Testis (tissue), 2 donors: ENCODE data around the gene CCDC188.

ENCODE experiments used
- POLR2A ChIP-seq: fragments of 450-650 bp; IDR thresholded peaks from one replicate; pipeline ENCODE4 v1.6.1; 2017; ENCODE audit warnings: antibody characterized with exemption, mild to moderate bottlenecking, moderate library complexity
- TF ChIP-seq, protein P1 (sequence below), 3 experiments: fragments of 450-650 bp in 2 of 3; fragments of 200-600 bp in 1 of 3; sonication (generic) in 1 of 3; IDR thresholded peaks; one replicate each; pipeline ENCODE4 v1.5.1; 2016 to 2019; ENCODE audit warnings: antibody characterized with exemption in 3 of 3, mild to moderate bottlenecking in 2 of 3, moderate library complexity in 1 of 3

GRCh38 chr22:20179455-20180244, 28.8 kb upstream of the CCDC188 start:
- TF ChIP-seq, protein P1, sequence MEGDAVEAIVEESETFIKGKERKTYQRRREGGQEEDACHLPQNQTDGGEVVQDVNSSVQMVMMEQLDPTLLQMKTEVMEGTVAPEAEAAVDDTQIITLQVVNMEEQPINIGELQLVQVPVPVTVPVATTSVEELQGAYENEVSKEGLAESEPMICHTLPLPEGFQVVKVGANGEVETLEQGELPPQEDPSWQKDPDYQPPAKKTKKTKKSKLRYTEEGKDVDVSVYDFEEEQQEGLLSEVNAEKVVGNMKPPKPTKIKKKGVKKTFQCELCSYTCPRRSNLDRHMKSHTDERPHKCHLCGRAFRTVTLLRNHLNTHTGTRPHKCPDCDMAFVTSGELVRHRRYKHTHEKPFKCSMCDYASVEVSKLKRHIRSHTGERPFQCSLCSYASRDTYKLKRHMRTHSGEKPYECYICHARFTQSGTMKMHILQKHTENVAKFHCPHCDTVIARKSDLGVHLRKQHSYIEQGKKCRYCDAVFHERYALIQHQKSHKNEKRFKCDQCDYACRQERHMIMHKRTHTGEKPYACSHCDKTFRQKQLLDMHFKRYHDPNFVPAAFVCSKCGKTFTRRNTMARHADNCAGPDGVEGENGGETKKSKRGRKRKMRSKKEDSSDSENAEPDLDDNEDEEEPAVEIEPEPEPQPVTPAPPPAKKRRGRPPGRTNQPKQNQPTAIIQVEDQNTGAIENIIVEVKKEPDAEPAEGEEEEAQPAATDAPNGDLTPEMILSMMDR (IDR thresholded peaks at IDR 0.05) = no peak
- TF ChIP-seq POLR2A = no peak
